WTC11 (cell line): ENCODE measurements around the gene PAK1. TPM values are rescaled to one million over a fixed set of nuclear protein-coding genes. Genes with fewer than 3 reads are reported as not detected.

Experiments used
- ATAC-seq: fragments of 200-7000 bp; cut with Tn5 transposase; 2 replicates; pipeline ENCODE4 v1.10.0; 2021; ENCODE audit warnings: mild to moderate bottlenecking, moderate library complexity
- CTCF ChIA-PET: fragments of 300-600 bp; sonication (Branson Sonifier 250); formaldehyde crosslinking; loops from one replicate; lab custom pipeline; 2021; ENCODE audit warnings: antibody characterized with exemption; lab: Charles Lee
- POLR2A ChIA-PET: fragments of 350-600 bp; sonication (Branson Sonifier 250); formaldehyde crosslinking; loops from one replicate; lab custom pipeline; 2021; ENCODE audit warnings: antibody characterized with exemption; lab: Charles Lee
- DNase-seq: peaks from one replicate; pipeline ENCODE4 v3.0.0; 2021; ENCODE audit warnings: low spot score
- H3K27ac Mint-ChIP-seq: 2 replicates; pipeline ENCODE4 v1.8.0; 2021; ENCODE audit warnings: mixed read lengths
- H3K27me3 Mint-ChIP-seq: 2 replicates; pipeline ENCODE4 v1.8.0; 2021; ENCODE audit warnings: low read depth, mild to moderate bottlenecking, moderate library complexity, mixed read lengths
- H3K36me3 Mint-ChIP-seq: 2 replicates; pipeline ENCODE4 v1.8.0; 2021; ENCODE audit warnings: mixed read lengths
- H3K4me1 Mint-ChIP-seq: 2 replicates; pipeline ENCODE4 v1.8.0; 2022; ENCODE audit warnings: mixed read lengths
- H3K4me3 Mint-ChIP-seq: 2 replicates; pipeline ENCODE4 v1.8.0; 2021; ENCODE audit warnings: mild to moderate bottlenecking, moderate library complexity, mixed read lengths
- H3K9me3 Mint-ChIP-seq: 2 replicates; pipeline ENCODE4 v1.8.0; 2021; ENCODE audit warnings: mixed read lengths
- ATF1 ChIP-seq: sonication (generic); formaldehyde crosslinking; IDR thresholded peaks from 2 replicates; pipeline ENCODE4 v1.8.1; 2023; ENCODE audit warnings: mild to moderate bottlenecking, moderate library complexity, missing genetic modification reagents
- CREB1 ChIP-seq: sonication (generic); formaldehyde crosslinking; IDR thresholded peaks from 2 replicates; pipeline ENCODE4 v1.8.0; 2023; ENCODE audit warnings: mild to moderate bottlenecking, missing genetic modification reagents
- GRHL2 ChIP-seq: fragments of 250-450 bp; sonication (Bioruptor Pico); IDR thresholded peaks from 2 replicates; pipeline ENCODE4 v1.8.0; 2022; ENCODE audit warnings: mild to moderate bottlenecking, moderate library complexity; ENCODE audit not compliant: insufficient replicate concordance, severe bottlenecking
- NR2C2 ChIP-seq: sonication (generic); formaldehyde crosslinking; IDR thresholded peaks from 2 replicates; pipeline ENCODE4 v1.8.0; 2022; ENCODE audit warnings: mild to moderate bottlenecking, missing genetic modification reagents
- NR3C1 ChIP-seq: sonication (generic); formaldehyde crosslinking; conservative IDR thresholded peaks from 2 replicates; pipeline ENCODE4 v1.8.1; 2023; ENCODE audit warnings: low read depth, mild to moderate bottlenecking, missing genetic modification reagents
- RORB ChIP-seq: fragments of 250-450 bp; sonication (Bioruptor Pico); IDR thresholded peaks from 2 replicates; pipeline ENCODE4 v1.9.0; 2021; ENCODE audit warnings: mild to moderate bottlenecking
- total RNA-seq: library from RNA; stranded (reverse); gene quantifications from 3 replicates; pipeline ENCODE4 v1.2.3, GENCODE V29; 2021
- TF ChIP-seq, protein P1 (sequence below): sonication (generic); formaldehyde crosslinking; IDR thresholded peaks from 2 replicates; pipeline ENCODE4 v1.8.1; 2023; ENCODE audit warnings: mild to moderate bottlenecking, missing genetic modification reagents, borderline replicate concordance
- TF ChIP-seq, protein P2 (sequence below): fragments of 200-600 bp; IDR thresholded peaks from 2 replicates; pipeline ENCODE4 v1.8.0; 2022; ENCODE audit warnings: antibody characterized with exemption
- TF ChIP-seq, protein P3 (sequence below): sonication (generic); formaldehyde crosslinking; IDR thresholded peaks from 2 replicates; pipeline ENCODE4 v1.8.1; 2022; ENCODE audit warnings: low read depth, mild to moderate bottlenecking, moderate library complexity, missing genetic modification reagents, borderline replicate concordance
- TF ChIP-seq, protein P4 (sequence below): sonication (generic); formaldehyde crosslinking; IDR thresholded peaks from 2 replicates; pipeline ENCODE4 v1.8.0; 2022; ENCODE audit warnings: mild to moderate bottlenecking, missing genetic modification reagents
- TF ChIP-seq, protein P5 (sequence below): sonication (generic); formaldehyde crosslinking; IDR thresholded peaks from 2 replicates; pipeline ENCODE4 v1.8.0; 2022; ENCODE audit warnings: missing genetic modification reagents
- TF ChIP-seq, protein P6 (sequence below): fragments of 250-450 bp; sonication (Bioruptor Pico); IDR thresholded peaks from 2 replicates; pipeline ENCODE4 v1.9.0; 2021; ENCODE audit warnings: mild to moderate bottlenecking

PAK1 gene
- total RNA-seq, 1 experiment from 2014 or later = 160 TPM

DNA sequence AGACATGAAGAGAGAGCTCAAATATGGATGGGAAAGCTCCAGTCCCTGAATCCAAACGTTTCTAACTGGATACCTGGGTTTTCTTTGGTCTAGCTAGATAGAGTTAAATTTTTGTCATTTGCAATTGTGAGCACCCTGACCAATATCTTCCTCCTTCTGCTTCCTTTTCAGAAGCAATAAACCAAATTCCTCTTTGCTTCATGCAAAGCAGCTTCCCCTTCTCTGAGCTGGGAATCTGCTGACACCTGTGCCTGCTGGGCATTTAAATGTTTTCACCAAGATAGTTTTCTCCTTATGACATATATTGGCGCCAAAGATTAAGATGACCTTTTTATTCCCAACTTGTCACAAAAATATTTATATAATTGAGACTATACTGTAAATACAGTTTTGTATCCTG lies 27.9 kb upstream of the PAK1 start:
- H3K4me3 Mint-ChIP-seq = no peak overlapping the region
- DNase-seq = no peak
- no peak for ATAC-seq
- ChIA-PET POLR2A (no interaction called here), CTCF (interaction anchor here (0.6 to 1.6 kb wide), 3 partner anchors 9 to 375 kb away, joined by 3 to 5 read pairs (median 3); no protein-coding TSS in a partner anchor)
- TF ChIP-seq RORB (CRISPR knock-in tag) (no peak), GRHL2 (CRISPR knock-in tag) (no peak)
- TF ChIP-seq, protein P1, sequence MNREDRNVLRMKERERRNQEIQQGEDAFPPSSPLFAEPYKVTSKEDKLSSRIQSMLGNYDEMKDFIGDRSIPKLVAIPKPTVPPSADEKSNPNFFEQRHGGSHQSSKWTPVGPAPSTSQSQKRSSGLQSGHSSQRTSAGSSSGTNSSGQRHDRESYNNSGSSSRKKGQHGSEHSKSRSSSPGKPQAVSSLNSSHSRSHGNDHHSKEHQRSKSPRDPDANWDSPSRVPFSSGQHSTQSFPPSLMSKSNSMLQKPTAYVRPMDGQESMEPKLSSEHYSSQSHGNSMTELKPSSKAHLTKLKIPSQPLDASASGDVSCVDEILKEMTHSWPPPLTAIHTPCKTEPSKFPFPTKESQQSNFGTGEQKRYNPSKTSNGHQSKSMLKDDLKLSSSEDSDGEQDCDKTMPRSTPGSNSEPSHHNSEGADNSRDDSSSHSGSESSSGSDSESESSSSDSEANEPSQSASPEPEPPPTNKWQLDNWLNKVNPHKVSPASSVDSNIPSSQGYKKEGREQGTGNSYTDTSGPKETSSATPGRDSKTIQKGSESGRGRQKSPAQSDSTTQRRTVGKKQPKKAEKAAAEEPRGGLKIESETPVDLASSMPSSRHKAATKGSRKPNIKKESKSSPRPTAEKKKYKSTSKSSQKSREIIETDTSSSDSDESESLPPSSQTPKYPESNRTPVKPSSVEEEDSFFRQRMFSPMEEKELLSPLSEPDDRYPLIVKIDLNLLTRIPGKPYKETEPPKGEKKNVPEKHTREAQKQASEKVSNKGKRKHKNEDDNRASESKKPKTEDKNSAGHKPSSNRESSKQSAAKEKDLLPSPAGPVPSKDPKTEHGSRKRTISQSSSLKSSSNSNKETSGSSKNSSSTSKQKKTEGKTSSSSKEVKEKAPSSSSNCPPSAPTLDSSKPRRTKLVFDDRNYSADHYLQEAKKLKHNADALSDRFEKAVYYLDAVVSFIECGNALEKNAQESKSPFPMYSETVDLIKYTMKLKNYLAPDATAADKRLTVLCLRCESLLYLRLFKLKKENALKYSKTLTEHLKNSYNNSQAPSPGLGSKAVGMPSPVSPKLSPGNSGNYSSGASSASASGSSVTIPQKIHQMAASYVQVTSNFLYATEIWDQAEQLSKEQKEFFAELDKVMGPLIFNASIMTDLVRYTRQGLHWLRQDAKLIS (CRISPR knock-in tag) = no peak
- TF ChIP-seq, protein P2, sequence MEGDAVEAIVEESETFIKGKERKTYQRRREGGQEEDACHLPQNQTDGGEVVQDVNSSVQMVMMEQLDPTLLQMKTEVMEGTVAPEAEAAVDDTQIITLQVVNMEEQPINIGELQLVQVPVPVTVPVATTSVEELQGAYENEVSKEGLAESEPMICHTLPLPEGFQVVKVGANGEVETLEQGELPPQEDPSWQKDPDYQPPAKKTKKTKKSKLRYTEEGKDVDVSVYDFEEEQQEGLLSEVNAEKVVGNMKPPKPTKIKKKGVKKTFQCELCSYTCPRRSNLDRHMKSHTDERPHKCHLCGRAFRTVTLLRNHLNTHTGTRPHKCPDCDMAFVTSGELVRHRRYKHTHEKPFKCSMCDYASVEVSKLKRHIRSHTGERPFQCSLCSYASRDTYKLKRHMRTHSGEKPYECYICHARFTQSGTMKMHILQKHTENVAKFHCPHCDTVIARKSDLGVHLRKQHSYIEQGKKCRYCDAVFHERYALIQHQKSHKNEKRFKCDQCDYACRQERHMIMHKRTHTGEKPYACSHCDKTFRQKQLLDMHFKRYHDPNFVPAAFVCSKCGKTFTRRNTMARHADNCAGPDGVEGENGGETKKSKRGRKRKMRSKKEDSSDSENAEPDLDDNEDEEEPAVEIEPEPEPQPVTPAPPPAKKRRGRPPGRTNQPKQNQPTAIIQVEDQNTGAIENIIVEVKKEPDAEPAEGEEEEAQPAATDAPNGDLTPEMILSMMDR = no peak
- TF ChIP-seq, protein P3, sequence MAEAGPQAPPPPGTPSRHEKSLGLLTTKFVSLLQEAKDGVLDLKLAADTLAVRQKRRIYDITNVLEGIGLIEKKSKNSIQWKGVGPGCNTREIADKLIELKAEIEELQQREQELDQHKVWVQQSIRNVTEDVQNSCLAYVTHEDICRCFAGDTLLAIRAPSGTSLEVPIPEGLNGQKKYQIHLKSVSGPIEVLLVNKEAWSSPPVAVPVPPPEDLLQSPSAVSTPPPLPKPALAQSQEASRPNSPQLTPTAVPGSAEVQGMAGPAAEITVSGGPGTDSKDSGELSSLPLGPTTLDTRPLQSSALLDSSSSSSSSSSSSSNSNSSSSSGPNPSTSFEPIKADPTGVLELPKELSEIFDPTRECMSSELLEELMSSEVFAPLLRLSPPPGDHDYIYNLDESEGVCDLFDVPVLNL (CRISPR knock-in tag) = no peak
- H3K27me3 Mint-ChIP-seq = no peaks in the 10 kb centered on the region
- H3K36me3 Mint-ChIP-seq = no peaks in the 10 kb centered on the region
- H3K4me1 Mint-ChIP-seq = peaks cover 16% of the 10 kb centered on the region
- H3K9me3 Mint-ChIP-seq = no peaks in the 10 kb centered on the region
- H3K27ac Mint-ChIP-seq = no peak overlapping the region

DNA sequence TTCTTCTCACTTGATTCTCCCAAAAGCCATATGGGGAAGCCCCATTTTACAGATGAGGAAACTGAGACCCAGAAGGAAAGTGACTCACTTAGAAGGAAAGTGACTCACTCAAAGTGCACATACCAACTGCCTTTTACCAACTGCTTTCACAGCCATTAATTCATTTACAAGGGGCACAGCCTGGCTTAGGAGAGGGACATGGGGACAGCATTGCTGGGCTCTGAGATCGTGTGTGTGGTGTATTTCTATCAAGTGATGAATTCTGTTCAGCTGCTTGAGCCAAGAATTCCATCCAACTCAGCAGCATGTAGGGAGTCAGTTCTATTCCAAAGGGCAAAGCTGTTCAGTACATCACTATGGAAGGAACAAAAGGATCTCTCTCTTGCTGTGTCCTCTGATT lies 23.5 kb upstream of the PAK1 start:
- Mint-ChIP-seq H3K27me3 (no peaks in the 10 kb centered on the region), H3K9me3 (peaks cover 4% of the 10 kb centered on the region), H3K27ac (no peak overlapping the region), H3K4me3 (no peak overlapping the region), H3K36me3 (no peaks in the 10 kb centered on the region), H3K4me1 (peaks cover 10% of the 10 kb centered on the region)
- CTCF ChIA-PET = no interaction called here
- DNase-seq (no peak), ATAC-seq (no peak)
- TF ChIP-seq, protein P4, sequence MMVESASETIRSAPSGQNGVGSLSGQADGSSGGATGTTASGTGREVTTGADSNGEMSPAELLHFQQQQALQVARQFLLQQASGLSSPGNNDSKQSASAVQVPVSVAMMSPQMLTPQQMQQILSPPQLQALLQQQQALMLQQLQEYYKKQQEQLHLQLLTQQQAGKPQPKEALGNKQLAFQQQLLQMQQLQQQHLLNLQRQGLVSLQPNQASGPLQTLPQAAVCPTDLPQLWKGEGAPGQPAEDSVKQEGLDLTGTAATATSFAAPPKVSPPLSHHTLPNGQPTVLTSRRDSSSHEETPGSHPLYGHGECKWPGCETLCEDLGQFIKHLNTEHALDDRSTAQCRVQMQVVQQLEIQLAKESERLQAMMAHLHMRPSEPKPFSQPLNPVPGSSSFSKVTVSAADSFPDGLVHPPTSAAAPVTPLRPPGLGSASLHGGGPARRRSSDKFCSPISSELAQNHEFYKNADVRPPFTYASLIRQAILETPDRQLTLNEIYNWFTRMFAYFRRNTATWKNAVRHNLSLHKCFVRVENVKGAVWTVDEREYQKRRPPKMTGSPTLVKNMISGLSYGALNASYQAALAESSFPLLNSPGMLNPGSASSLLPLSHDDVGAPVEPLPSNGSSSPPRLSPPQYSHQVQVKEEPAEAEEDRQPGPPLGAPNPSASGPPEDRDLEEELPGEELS (CRISPR knock-in tag) = no peak
- POLR2A ChIA-PET = no interaction called here

DNA sequence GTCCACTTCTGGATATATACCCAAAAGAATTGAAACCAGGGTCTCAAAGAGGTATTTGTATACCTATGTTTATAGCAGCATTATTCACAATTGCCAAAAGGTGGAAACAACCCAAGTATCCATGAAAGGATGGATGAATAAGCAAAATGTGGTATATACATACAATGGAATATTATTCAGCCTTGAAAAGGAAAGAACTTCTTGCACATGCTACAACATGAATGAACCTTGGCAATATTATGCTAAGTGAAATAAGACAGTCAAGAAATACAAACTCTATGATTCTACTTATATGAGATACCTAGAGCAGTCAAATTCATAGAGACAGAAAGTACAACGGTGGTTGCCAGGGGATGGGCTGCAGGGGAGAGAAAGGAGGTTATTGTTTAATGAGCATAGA lies 21.6 kb upstream of the PAK1 start:
- Mint-ChIP-seq H3K9me3 (peaks cover 4% of the 10 kb centered on the region), H3K4me3 (no peak overlapping the region), H3K36me3 (no peaks in the 10 kb centered on the region), H3K27ac (no peak overlapping the region), H3K4me1 (no peaks in the 10 kb centered on the region), H3K27me3 (no peaks in the 10 kb centered on the region; the same call in 1 of the 2 replicates)
- POLR2A ChIA-PET = no interaction called here
- DNase-seq (no peak), ATAC-seq (no peak)
- CTCF ChIA-PET = no interaction called here
- no peak for TF ChIP-seq NR2C2 (CRISPR knock-in tag)
- TF ChIP-seq, protein P2 = no peak
- no peak for TF ChIP-seq CREB1 (CRISPR knock-in tag)
- TF ChIP-seq, protein P5, sequence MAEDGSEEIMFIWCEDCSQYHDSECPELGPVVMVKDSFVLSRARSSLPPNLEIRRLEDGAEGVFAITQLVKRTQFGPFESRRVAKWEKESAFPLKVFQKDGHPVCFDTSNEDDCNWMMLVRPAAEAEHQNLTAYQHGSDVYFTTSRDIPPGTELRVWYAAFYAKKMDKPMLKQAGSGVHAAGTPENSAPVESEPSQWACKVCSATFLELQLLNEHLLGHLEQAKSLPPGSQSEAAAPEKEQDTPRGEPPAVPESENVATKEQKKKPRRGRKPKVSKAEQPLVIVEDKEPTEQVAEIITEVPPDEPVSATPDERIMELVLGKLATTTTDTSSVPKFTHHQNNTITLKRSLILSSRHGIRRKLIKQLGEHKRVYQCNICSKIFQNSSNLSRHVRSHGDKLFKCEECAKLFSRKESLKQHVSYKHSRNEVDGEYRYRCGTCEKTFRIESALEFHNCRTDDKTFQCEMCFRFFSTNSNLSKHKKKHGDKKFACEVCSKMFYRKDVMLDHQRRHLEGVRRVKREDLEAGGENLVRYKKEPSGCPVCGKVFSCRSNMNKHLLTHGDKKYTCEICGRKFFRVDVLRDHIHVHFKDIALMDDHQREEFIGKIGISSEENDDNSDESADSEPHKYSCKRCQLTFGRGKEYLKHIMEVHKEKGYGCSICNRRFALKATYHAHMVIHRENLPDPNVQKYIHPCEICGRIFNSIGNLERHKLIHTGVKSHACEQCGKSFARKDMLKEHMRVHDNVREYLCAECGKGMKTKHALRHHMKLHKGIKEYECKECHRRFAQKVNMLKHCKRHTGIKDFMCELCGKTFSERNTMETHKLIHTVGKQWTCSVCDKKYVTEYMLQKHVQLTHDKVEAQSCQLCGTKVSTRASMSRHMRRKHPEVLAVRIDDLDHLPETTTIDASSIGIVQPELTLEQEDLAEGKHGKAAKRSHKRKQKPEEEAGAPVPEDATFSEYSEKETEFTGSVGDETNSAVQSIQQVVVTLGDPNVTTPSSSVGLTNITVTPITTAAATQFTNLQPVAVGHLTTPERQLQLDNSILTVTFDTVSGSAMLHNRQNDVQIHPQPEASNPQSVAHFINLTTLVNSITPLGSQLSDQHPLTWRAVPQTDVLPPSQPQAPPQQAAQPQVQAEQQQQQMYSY (CRISPR knock-in tag) = no peak
- TF ChIP-seq NR3C1 (CRISPR knock-in tag) = no peak
- TF ChIP-seq ATF1 = no peak
- TF ChIP-seq, protein P6, sequence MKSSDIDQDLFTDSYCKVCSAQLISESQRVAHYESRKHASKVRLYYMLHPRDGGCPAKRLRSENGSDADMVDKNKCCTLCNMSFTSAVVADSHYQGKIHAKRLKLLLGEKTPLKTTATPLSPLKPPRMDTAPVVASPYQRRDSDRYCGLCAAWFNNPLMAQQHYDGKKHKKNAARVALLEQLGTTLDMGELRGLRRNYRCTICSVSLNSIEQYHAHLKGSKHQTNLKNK = no peak
